ENCODE results near the gene ST3GAL4.

Gene ST3GAL4

DNA sequence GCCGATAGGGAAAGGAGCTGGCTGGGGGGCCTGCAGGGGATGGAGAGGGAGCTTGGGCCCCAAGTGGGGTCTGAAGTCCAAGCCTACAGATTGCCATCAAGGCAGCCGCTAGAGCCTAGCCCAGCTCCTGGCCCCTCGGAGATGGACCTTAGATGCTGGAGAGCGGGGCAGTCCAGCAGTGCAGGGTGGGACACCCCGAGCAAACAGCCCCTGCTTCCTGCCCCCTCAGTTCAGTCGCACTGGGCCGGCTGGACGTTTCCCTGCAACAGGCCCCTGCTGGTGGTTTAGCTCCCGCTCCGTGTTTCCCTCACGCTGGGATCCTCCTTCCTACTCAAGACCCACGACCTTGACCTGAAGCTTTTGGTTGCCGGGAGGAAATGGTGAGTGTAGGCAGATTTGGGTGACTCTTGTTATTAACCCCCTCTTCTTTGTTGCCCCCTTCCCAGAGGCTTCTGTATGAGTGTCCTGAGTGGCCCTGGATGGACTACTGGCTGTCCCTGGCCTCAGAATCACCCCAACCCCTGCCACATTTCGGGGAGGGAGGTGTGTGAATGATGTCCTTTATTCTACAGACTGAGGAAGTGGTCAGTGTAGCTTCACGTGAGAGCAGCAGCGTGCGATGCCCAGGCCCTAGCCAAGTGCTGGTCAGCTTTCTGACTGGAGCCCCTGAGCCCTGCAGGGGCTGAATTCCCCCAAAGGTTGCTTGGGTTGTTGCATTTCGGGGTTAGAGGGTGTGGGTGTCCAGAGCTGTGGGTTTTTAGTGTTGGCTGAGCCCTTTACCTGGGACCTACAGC lies 2.7 kb downstream of the ST3GAL4 start:
- in situ Hi-C loops (cut with MboI; ENCODE audit: low pct_unique_long_range_greater_than_20kb, low sequenced_read_pairs, unreplicated experiment): no loop called here
- TF ChIP-seq, protein P1, sequence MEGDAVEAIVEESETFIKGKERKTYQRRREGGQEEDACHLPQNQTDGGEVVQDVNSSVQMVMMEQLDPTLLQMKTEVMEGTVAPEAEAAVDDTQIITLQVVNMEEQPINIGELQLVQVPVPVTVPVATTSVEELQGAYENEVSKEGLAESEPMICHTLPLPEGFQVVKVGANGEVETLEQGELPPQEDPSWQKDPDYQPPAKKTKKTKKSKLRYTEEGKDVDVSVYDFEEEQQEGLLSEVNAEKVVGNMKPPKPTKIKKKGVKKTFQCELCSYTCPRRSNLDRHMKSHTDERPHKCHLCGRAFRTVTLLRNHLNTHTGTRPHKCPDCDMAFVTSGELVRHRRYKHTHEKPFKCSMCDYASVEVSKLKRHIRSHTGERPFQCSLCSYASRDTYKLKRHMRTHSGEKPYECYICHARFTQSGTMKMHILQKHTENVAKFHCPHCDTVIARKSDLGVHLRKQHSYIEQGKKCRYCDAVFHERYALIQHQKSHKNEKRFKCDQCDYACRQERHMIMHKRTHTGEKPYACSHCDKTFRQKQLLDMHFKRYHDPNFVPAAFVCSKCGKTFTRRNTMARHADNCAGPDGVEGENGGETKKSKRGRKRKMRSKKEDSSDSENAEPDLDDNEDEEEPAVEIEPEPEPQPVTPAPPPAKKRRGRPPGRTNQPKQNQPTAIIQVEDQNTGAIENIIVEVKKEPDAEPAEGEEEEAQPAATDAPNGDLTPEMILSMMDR (IDR thresholded peaks at IDR 0.05; ENCODE audit: extremely low read depth, insufficient read depth, missing control alignments): no peak
- DNase-seq (ENCODE audit: low spot score): no peak

DNA sequence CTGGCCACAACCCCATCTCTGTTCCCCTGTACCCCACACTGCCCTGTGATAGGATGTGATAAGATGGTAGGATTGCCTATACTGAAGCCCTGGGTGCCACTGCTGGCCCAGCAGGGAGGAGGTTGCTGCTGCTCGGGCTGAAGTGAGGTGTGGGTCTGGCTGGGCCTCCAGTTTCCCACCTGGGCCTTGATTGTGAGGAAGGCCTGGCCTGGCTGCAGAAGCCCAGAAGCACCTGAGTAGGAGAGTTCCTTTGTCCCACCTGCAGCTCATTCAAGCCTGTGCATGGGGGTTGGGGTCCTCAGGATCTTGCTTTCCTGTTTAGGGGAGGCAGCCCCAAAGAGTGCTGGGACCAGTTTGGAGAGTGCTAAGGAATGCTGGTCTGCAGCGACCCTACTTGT lies 3.3 kb downstream of the ST3GAL4 start:
- no peak for DNase-seq (ENCODE audit: low spot score)
- in situ Hi-C loops (cut with MboI; ENCODE audit: low pct_unique_long_range_greater_than_20kb, low sequenced_read_pairs, unreplicated experiment): no loop called here

DNA sequence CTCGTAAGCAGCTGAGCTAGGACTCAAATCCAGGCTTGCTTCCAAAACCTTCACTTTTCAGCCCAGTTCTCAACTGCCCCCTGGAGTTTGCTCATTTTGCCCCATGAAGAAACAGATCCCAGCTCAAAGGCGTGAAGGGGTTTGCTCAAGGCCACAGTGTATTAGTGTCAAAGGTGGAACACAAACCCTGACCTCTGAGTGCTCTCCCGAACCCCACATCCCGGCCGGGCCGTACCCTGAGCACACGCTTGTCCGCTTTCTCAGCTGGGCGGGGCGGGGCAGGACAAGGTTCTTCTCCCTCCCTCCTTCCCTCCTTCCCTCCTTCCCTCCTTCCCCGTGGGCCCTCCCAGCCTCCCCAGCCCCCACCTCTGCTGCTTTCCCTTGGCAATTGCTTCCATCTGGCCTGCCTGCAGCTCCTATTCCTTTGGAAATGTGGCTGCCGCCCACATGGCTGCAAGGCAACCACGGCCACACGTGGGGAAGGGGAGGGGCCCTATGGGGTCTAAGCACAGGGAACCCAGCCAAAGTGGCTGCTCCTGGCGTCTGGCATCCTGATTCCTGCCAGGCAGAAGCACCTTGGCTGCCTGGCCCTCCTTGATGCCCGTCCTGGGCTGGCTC lies 4.1 kb downstream of the ST3GAL4 start:
- TF ChIP-seq, protein P1 (IDR thresholded peaks at IDR 0.05; ENCODE audit: extremely low read depth, insufficient read depth, missing control alignments): no peak
- in situ Hi-C loops (cut with MboI; ENCODE audit: low pct_unique_long_range_greater_than_20kb, low sequenced_read_pairs, unreplicated experiment): no loop called here
- DNase-seq (ENCODE audit: low spot score): no peak

More for the DNA sequence above, 3.3 kb downstream of the ST3GAL4 start:
- TF ChIP-seq, protein P1 (IDR thresholded peaks at IDR 0.05; ENCODE audit: extremely low read depth, insufficient read depth, missing control alignments): no peak

DNA sequence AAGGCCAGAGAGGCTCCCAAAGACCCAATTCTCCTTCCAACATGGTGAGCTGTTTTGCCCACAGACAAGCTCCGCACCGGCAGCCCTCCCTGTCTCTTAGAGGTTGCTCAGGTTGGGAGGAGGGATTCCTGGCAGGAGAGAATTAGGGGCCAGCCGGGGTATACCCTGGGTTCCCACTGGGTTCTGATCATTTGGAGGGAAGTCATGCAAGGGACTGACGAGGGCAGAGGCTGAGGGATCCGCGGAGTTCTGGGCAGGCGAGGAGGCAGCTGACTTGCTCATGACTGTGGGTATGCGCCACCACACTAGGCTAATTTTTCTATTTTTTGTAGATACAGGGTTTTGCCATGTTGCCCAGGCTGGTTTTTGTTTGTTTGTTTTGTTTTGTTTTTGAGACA lies 4.6 kb downstream of the ST3GAL4 start:
- TF ChIP-seq, protein P1 (IDR thresholded peaks at IDR 0.05; ENCODE audit: extremely low read depth, insufficient read depth, missing control alignments): no peak
- DNase-seq (ENCODE audit: low spot score): no peak
- in situ Hi-C loops (cut with MboI; ENCODE audit: low pct_unique_long_range_greater_than_20kb, low sequenced_read_pairs, unreplicated experiment): no loop called here

DNA sequence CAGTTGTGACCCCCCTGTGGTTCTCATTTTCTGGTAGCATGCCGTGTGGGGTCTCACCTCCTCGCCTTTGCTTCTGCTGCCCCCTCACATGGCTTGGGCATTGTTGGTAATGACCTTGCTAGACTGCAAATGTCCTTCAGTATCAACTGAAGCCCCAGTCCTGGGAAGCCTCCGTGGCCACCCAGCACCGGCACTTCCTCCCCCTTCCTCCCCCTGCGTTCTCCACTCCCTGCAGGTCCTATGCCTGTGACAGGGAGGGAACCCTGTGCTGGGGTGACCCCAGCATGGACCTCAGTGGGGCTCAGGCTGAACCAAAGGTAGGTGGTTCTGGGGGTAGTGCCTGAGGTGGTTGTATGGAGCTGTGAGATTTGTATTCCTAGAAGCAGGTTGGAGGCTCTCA lies 5.9 kb downstream of the ST3GAL4 start:
- TF ChIP-seq, protein P1 (IDR thresholded peaks at IDR 0.05; ENCODE audit: extremely low read depth, insufficient read depth, missing control alignments): no peak
- DNase-seq (ENCODE audit: low spot score): no peak
- in situ Hi-C loops (cut with MboI; ENCODE audit: low pct_unique_long_range_greater_than_20kb, low sequenced_read_pairs, unreplicated experiment): no loop called here

DNA sequence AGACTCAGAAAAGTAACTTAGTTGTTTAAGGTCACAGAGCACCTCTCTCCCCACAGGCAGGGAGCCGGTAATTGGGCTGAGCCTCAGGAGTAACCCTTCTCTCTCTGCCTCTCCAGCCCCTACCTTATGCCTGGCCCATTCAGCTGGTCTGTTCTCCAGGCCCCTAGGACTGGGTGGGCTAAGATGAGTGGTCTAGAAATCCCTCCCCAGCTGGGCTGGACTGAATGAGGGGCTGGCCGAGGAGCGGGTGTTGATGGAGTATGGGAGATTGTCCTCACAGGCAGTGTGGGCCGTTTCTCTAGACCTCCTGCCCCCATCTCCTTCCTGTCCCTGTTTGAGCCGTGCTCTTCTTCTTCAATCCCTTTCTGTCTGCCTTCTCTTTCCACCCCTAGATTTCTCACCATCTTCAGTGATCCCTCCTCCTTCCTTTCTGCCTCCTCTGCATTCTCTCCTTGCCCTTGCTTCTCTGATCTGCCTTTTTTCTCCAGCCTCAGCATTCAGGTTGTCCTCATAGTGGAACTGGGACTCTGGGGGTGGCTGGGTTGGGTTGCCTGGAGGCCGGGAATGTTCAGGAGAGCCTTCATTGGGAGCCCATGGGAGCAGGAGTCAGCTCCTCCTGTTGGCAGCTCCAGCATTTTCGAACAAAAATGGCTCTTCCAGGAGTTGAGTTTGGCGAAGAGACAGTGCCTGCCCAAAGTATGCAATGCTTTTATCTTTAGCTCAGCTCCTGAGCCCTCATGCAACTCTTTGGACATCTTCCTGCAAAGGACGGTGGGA lies 7.6 kb downstream of the ST3GAL4 start:
- in situ Hi-C loops (cut with MboI; ENCODE audit: low pct_unique_long_range_greater_than_20kb, low sequenced_read_pairs, unreplicated experiment): no loop called here
- TF ChIP-seq, protein P1 (IDR thresholded peaks at IDR 0.05; ENCODE audit: extremely low read depth, insufficient read depth, missing control alignments): no peak
- no peak for DNase-seq (ENCODE audit: low spot score)

All from GM13977 (cell line).